Esophagus (tissue), 2 donors: ENCODE data around the gene CUX1. TPM values are rescaled to one million over a fixed set of nuclear protein-coding genes. Genes with fewer than 3 reads are reported as not detected.

Source experiments
- H3K27ac ChIP-seq, 2 donors: one replicate each; pipeline ENCODE4 v1.5.1; 2013; ENCODE audit warnings: low read depth in 2 of 2, mild to moderate bottlenecking in 2 of 2, inconsistent platforms in 1 of 2, low read length in 1 of 2, moderate library complexity in 1 of 2
- H3K27me3 ChIP-seq, 2 donors: one replicate each; pipeline ENCODE4 v1.6.1; 2013; ENCODE audit warnings: low read length in 2 of 2, control low read depth in 1 of 2, mild to moderate bottlenecking in 1 of 2; ENCODE audit not compliant: insufficient read depth in 2 of 2, control insufficient read depth in 1 of 2
- H3K36me3 ChIP-seq, 2 donors: one replicate each; pipeline ENCODE4 v1.6.1; 2013; ENCODE audit warnings: low read length in 1 of 2; ENCODE audit not compliant: control insufficient read depth in 2 of 2, insufficient read depth in 2 of 2
- H3K4me1 ChIP-seq, 2 donors: one replicate each; pipeline ENCODE4 v1.6.1; 2013; ENCODE audit warnings: low read length in 1 of 2; ENCODE audit not compliant: control insufficient read depth in 2 of 2, insufficient read depth in 2 of 2
- H3K4me3 ChIP-seq, 2 donors: one replicate each; pipeline ENCODE4 v1.5.1; 2013; ENCODE audit warnings: low read length in 2 of 2, mild to moderate bottlenecking in 2 of 2, low read depth in 1 of 2, moderate library complexity in 1 of 2
- H3K9me3 ChIP-seq, 2 donors: one replicate each; pipeline ENCODE4 v1.6.1; 2013; ENCODE audit warnings: mild to moderate bottlenecking in 2 of 2, low read depth in 1 of 2, low read length in 1 of 2, moderate library complexity in 1 of 2; ENCODE audit not compliant: control insufficient read depth in 2 of 2, insufficient read depth in 1 of 2
- WGBS, 2 donors: extraction: QIAGEN DNeasy Blood & Tissue Kit; methylation state at CpG; one replicate each; pipeline ENCODE4 v1.1.7; 2013; 5-methylcytosine and 5-hydroxymethylcytosine counted together
- polyA plus RNA-seq, 2 donors: library from polyadenylated mRNA; stranded (reverse); fragments of 200-250 nt; gene quantifications; one replicate each; pipeline ENCODE4 v1.2.3, GENCODE V29; 2013
- donor health status: healthy with polysubstance abuse.
- donor health status: Bipolar disorder and iron deficiency.

Gene CUX1
- polyA plus RNA-seq, 2 donors, result 19.6 to 21.7 TPM

GRCh38 chr7:102214477-102215072, 397.1 kb downstream of the CUX1 start:
- Histone ChIP-seq H3K9me3 (no peaks in the 10 kb centered on the region), H3K27ac (no peak overlapping the region), H3K4me3 (no peak overlapping the region), H3K27me3 (no peaks in the 10 kb centered on the region), H3K36me3 (peaks cover 0 to 10% of the 10 kb centered on the region in 2 donors), H3K4me1 (no peaks in the 10 kb centered on the region)
- 80 to 87% methylated on average over 15 of the region's 15 CpGs for WGBS, 2 donors

GRCh38 chr7:102215256-102215655, 397.8 kb downstream of the CUX1 start:
- Histone ChIP-seq H3K4me1 (no peaks in the 10 kb centered on the region), H3K4me3 (no peak overlapping the region), H3K27me3 (no peaks in the 10 kb centered on the region), H3K9me3 (no peaks in the 10 kb centered on the region), H3K36me3 (peaks cover 0 to 10% of the 10 kb centered on the region in 2 donors), H3K27ac (no peak overlapping the region)
- 72 to 76% methylated on average over 7 of the region's 7 CpGs for WGBS, 2 donors

GRCh38 chr7:102215711-102216110, 398.3 kb downstream of the CUX1 start:
- 93 to 94% methylated on average over 11 of the region's 11 CpGs for WGBS, 2 donors
- no peaks in the 10 kb centered on the region for H3K27me3 ChIP-seq
- no peaks in the 10 kb centered on the region for H3K4me1 ChIP-seq
- peaks cover 0 to 9% of the 10 kb centered on the region in 2 donors for H3K36me3 ChIP-seq
- no peaks in the 10 kb centered on the region for H3K9me3 ChIP-seq
- H3K4me3 ChIP-seq, result no peak overlapping the region
- H3K27ac ChIP-seq, result no peak overlapping the region

- H3K9me3 ChIP-seq, result no peaks in the 10 kb centered on the region
- no peaks in the 10 kb centered on the region for H3K4me1 ChIP-seq
- H3K36me3 ChIP-seq, result peaks cover 0 to 8% of the 10 kb centered on the region in 2 donors
- H3K4me3 ChIP-seq, result no peak overlapping the region
- no peak overlapping the region for H3K27ac ChIP-seq
- no peaks in the 10 kb centered on the region for H3K27me3 ChIP-seq
- 90 to 93% methylated on average over 8 of the region's 8 CpGs for WGBS, 2 donors
Observed at GRCh38 chr7:102216573-102217314, 399.3 kb downstream of the CUX1 start.

- Histone ChIP-seq H3K9me3 (no peaks in the 10 kb centered on the region), H3K27me3 (no peaks in the 10 kb centered on the region), H3K4me1 (no peaks in the 10 kb centered on the region), H3K36me3 (peaks cover 0 to 10% of the 10 kb centered on the region in 2 donors), H3K4me3 (no peak overlapping the region), H3K27ac (no peak overlapping the region)
- 81 to 87% methylated on average over 14 of the region's 14 CpGs for WGBS, 2 donors
Observed at GRCh38 chr7:102220229-102220850, 402.9 kb downstream of the CUX1 start.

- WGBS, 2 donors, result 84% methylated on average over 20 of the region's 20 CpGs
- no peaks in the 10 kb centered on the region for H3K27me3 ChIP-seq
- peaks cover 0 to 6% of the 10 kb centered on the region in 2 donors for H3K36me3 ChIP-seq
- H3K4me1 ChIP-seq, result no peaks in the 10 kb centered on the region
- no peak overlapping the region for H3K27ac ChIP-seq
- H3K9me3 ChIP-seq, result no peaks in the 10 kb centered on the region
- no peak overlapping the region for H3K4me3 ChIP-seq
Observed at GRCh38 chr7:102220960-102221800, 403.8 kb downstream of the CUX1 start.

- 94 to 95% methylated on average over 9 of the region's 9 CpGs for WGBS, 2 donors
- no peak overlapping the region for H3K27ac ChIP-seq
- peaks cover 0 to 6% of the 10 kb centered on the region in 2 donors for H3K36me3 ChIP-seq
Observed at GRCh38 chr7:102221961-102222360, 404.5 kb downstream of the CUX1 start.

GRCh38 chr7:102222445-102222844, 405.0 kb downstream of the CUX1 start:
- Histone ChIP-seq H3K27ac (no peak overlapping the region), H3K9me3 (no peaks in the 10 kb centered on the region), H3K27me3 (no peaks in the 10 kb centered on the region), H3K4me3 (no peak overlapping the region), H3K36me3 (peaks cover 0 to 4% of the 10 kb centered on the region in 2 donors), H3K4me1 (no peaks in the 10 kb centered on the region)
- 96 to 97% methylated on average over 12 of the region's 12 CpGs for WGBS, 2 donors

More at GRCh38 chr7:102221961-102222360, 404.5 kb downstream of the CUX1 start:
- Histone ChIP-seq H3K4me1 (no peaks in the 10 kb centered on the region), H3K4me3 (no peak overlapping the region), H3K27me3 (no peaks in the 10 kb centered on the region), H3K9me3 (no peaks in the 10 kb centered on the region)

GRCh38 chr7:102223184-102223583, 405.8 kb downstream of the CUX1 start:
- Histone ChIP-seq H3K4me3 (no peak overlapping the region), H3K36me3 (peaks cover 0 to 4% of the 10 kb centered on the region in 2 donors), H3K4me1 (no peaks in the 10 kb centered on the region), H3K27ac (no peak overlapping the region), H3K27me3 (no peaks in the 10 kb centered on the region), H3K9me3 (no peaks in the 10 kb centered on the region)
- WGBS, 2 donors, result 90 to 91% methylated on average over 5 of the region's 5 CpGs
